NCI-H510A (cell line): ENCODE measurements around the gene NFX1.

ENCODE experiments used
- DNase-seq: peaks from one replicate; lab custom pipeline; 2025; lab: John Stamatoyannopoulos, UW

NFX1 gene

DNA sequence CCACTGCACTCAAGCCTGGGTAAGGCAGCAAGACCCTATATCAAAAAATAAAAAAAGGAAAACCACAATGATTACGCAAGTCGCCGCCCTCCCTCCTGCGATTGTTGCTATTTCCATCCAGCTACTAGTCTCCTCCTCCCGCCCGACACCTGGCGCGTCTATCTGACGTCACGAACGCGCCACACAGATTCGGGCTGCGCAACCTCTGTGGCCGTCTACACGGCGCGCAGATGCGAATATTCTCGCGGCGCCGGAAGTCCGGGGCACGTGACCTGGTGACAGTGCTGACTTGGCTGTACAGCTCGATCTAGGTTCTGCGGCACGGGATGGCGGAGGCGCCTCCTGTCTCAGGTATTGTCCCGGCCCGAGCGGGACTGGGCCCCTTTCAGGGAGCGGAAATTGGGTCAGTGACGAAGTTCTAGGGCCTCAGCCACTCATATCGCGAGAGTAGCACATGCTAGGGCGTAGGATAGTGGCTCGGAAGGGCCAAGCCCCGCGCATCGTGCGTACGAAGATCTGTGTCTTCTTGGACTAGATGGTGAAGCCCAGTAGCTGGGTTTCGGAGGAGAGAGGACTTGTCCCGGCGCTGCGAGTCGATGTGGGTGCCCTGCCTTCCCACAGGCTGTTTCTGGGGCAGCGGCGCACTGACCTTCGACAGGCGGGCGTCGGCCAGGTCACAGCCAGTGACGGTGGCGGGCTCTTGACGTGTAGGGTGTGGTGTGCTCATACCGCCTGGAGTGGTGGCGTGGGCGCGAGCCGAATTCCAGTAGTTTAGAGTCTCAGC, at the start of gene NFX1:
Gene NFX1, plus strand, starts transcription at position 270 of the 784 bp plus-strand sequence. Its CDS starts 57 bp downstream, at position 327.
- DNase-seq: peak; percentile 82

DNA sequence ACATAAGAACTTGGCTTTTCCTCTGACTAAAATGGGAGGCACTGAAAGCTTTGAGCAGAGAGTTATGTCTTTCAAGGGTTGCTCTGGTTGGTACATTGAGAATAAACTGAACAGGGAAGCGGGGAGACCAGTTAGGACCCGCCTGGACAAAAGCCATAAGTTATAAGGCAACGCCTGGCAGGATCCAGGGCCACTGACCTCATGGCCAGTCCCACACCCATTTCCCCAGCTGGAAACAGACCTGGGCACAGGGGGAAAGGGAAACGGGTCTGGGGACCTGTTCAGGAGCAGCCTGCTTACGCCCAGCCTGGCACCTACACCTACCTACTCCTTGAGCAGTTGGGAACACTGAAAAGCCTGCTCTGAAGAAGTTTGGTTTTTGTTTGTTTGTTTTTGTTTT, 49.0 kb upstream of the NFX1 start:
- DNase-seq: no peak

DNA sequence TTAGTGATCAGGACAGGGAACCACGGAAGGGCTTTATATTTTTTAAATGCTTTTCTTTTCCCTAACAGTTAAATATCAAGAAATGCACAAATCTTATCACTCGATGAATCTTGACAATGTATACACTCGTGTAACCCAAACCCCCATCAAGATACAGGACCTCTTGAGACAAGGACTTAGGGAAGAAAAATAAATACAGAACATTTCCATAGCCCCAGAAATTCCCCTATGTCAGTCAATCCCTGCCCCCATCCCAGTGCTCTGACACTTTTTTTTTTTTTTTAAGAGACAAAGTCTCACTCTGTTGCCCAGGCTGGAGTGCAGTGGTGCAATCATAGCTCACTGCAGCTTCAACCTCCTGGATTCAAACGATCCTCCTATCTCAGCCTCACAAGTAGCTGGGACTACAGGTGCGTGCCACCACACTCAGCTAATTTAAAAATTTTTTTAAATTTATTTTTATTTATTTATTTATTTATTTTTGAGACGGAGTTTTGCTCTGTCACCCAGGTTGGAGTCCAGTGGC, 47.6 kb upstream of the NFX1 start:
- DNase-seq: no peak

DNA sequence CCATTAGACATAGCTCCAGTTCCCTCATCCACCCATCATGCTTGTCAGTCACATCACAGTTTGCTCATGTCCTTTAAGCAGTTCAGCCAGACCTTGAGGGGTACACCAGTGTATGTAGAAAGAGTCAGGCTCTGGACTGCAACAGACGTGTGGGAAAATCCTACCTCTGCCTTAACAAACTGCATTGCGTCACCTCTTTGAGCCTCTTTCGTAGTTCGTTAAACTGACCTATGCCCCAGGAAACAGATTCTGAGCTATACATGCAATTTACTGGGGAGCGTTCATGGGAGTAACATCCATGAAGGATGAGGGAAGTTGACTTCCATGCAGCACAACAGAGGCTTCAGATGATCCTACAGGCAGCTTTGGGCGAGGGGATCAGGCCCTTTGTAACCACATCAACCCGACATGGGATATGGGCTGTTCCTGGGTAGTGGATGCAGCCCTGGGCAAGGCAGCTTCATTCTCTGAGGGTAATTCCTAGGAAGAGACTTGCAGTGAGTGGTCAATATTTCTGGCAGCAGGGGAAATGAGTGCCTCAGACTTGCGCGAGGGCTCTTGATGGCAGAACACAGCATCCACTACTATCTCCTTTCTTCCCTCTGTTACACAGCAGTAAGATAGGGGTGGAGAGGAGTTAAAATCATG, 46.1 kb upstream of the NFX1 start:
- DNase-seq: no peak

DNA sequence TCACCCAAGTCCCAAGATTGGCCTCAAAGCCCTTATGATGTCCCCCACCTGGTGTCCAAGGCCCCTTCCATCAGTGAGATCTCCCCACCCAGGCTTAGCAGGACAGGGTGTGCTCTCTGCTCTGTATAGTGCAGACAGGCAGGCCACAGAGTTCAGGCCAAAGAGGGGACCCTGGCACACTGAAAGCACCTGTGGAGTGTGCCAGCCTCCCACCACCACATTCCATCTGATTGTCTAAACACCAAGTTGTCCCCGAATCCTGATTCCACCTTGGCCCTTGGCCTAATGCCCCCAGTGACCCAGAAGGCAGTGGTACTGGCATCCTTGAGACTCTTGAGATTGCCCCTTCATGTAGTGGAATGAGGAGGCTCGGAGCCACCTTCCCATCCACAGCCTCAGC, 45.0 kb upstream of the NFX1 start:
- no peak for DNase-seq

DNA sequence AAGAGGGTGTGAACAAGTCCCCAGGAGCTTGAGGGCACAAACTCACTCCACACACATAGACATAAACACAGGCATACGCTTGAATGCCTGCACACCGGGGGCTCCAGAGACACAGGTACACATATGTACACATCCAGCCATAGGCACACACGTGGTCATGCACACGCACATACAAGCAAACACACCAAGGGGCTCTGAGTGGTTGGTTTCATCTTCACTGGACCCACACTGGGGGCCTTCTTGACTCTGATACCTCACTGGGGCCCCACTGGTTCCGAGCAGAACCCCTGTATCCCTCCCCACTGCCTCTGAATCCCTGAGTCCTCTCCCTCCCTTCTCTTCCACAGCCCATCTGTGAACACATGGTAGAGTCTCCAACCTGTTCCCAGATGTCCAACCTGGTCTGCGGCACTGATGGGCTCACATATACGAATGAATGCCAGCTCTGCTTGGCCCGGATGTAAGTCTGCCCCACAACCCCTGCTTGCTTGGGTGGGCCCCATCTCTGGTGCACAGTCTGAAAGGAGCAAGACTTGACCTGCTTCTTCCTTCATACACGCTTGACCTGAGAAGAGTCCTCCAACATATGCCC, 44.0 kb upstream of the NFX1 start:
- no peak for DNase-seq

DNA sequence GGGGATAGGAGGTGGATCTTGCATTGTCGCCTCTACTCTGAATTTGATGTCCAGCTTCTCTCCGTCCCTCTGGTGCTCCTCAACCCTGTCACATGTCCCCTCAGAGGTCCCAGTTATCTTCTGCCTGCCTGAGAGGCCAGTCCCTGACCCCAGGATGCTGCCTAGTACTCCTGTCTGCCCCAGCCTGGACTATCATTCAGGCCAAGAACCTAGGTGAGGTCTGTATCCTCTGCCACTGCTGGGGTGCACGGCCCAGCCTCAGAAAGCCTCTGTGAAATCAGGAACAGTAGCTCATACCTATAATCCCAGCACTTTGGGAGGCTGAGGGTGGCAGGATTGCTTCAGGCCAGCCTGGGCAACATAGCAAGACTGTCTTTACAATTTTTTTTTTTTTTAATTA, 41.7 kb upstream of the NFX1 start:
- no peak for DNase-seq

DNA sequence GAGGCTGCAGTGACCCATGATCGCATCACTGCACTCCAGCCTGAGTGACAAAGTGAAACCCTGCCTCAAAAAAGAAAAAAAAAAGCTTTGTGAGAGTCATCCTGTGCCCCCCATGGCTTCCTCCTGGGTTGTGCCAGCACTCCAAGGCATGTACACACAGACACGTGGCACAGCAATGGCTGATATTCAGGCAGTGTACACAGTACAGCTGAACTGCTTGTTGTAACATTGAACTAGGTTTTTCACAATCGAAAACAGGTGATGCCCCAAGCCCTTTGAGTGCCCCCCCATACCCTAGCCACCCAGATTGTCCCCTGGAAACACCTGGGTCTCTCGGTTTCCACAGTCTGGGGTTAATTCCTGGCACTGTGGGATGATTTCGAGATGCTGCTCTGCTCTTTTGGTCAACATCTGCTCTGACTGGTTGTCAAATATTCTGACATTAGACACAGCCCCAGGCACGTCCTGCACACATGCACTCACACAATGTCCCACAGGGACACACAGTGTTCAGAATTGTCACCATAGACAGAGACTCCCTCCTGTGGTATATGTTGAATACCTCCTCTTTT, 41.1 kb upstream of the NFX1 start:
- DNase-seq: no peak

DNA sequence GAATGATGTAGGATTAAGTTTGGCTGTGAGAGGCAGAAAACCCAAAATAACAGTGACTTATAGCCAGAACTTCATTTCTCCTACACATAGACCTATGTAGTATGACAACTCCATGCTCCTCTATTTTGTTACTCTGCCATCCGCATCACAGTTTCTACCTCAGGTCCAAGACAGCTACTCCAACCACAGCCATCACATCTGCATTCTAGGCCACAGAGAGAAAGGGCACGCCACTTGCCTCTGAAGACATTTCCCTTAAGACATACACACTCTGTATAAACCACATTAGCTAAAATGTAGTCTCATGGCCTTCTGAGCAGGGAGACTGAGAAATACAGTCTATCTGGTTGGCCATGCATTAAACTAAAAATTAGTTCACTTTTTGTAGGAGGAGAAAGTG, 40.3 kb upstream of the NFX1 start:
- DNase-seq: no peak

DNA sequence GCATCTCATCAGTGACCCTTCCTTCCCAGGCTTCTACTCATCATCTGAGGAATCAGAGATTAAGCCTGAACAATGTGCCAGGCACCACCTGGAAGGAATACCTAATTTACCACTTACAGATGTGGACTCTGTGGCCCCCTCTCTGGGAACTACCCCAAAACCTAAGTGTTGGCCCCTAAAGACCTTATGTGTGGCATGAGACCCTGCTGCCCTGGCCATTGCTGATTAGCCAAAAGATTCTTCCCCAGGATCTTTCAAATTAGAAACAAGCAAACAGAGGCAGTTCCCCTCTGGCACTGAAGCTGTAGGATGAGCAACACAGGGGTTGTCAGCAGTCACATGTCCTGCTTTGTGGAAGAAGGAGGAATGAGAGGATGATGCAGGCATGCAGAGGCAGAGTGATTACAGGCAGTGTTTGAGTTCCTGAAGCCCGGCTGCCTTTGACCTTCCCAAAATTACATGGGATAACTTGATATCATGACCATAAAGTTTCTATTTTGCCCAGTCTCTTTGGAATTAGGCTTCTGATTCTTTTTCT, 39.8 kb upstream of the NFX1 start:
- no peak for DNase-seq

DNA sequence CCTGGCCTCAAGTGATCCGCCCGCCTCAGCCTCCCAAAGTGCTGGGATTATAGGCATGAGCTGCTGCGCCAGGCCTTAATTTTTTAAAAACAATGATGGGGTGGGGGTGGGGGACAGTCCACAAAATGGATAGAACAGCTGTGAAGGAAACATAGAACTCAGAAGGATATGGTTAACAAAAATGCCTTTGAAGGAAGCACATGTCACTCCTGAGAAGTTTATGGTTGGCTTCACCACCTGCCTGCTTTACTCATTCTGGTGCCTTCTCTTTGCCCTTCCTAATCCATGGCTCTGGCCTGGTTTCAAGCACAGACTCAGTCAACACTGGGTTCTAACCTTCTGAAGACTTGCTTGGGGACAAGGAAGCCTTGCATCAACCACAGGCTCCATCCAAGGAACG, 36.1 kb upstream of the NFX1 start:
- DNase-seq: no peak

DNA sequence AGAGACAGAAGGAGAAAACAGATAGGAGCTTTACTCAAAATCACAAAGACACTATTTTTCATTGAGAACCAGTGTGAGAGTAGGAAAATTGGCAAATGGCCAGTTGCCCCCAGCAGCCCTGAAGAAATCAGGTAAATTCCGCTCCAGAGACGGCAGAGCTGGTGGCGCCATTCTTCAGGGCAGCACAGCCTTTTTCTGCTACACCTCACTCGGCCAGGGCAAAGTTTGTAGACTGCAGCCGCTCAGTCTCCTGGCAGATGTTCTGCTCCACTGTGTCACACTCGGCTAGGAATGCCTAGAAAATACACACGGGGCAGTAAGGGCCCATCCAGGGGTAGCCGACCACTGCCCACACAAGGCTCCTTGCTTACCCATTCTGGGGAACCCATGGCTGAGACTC, 35.3 kb upstream of the NFX1 start:
- no peak for DNase-seq

DNA sequence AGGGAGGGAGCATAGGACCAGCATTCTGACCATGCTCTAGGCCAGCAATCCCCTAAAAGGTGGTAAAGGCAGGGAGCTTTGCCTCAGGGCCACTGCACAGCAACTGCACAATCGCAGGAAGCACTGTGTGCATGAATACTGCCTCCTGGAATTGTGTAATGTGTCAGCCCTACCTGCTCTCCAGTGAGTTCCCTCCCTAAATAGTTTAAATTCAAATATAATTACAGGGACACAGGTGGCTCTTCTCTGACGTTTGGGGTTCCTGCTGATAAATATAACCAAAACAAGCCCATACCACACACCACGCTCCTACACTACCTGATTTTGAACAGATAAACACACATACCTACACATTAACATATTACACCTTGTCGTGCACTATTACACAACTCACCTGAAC, 34.8 kb upstream of the NFX1 start:
- DNase-seq: no peak

DNA sequence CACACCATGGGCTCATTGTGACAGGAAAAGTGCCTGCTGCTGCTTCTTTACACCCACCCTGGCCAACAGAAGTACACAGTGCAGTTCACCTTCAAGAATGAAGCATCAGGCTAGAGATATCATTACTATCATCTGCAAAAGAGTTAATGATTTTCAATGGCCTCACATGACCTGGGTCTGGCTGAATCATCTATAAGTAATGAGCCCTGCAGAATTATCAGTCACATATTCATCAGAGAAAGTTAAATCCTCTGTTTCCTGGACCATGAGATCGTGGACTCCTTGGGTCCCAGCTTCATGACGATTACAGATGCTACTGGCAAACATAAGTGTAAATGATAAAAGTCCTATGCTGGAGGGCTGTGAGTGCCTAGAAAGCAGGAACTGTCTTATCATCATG, 34.1 kb upstream of the NFX1 start:
- DNase-seq: no peak

DNA sequence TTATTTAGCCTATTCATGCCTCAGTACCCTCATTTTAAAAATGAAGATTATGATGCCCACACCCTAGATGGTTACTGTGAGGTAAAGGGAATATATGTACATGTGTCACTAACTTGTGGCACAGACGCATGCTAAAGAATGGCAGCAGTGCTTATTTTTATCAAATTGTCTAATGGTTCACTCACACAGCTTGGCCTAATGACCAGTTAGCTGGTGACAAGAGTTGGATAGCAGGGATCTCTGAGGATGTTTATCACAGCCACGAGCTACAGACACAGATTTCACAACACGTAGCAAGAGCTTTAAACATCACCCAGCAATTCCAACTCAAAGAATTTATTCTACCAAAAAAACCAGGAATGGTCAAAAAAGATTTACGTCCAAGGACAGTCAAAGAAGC, 33.0 kb upstream of the NFX1 start:
- no peak for DNase-seq

DNA sequence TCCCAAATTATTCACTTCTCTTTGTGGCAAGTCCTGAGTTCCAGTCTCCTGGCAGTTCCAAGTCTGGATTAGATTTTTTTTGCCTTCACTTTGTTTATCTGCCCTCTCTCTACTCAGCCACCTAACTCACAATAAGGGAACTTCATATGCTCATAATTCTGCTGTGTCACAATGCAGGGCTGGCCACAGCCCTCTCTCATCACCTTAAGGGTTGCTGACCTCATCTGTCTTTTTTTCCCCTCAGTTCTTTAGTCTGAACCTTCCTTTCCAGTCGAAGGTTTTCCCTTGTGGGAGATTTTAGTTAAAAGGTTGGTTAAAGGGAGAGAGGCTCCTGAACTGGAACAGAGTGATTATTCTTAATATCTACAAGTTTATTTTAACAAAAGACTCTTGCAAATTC, 29.9 kb upstream of the NFX1 start:
- DNase-seq: no peak

DNA sequence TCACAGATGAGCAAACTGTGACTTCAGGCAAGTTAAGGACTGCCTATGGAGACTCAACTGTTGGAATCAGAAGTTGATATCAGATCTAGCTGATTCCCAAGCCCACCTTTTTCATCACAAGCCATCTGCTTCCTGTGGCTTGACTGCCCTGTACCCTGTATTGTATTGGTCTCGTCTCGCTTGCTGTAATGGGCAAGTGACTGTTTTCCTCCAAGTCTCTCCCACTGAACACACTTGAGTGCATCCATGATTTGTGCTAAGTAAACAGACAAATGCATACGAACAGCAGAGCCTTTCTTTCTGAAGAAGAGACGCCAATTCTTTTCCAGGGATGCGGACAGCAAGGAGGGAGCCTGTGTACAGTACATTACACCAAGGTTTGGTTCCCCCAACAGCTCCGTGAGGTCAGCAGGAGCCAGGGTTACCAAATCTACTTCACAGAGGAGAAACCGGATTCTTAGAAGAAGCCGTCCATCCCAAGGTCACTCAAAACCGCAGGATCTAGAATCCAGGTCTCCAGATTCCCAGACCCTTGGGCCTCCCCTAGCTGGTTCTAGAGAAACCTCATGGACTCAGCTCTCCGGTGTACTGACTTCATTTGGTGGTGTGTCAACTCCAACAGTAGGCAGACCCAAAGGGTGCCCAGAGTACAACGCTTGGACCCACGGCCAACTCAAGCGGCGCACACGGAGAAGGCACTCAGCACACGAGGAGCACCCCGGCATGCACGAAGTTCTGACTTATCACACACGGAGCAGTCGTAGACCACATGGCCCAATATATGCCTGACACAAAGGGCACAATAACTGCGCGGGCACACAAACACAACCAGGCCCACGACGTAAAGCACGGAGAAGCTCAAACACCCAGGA, 26.9 kb upstream of the NFX1 start:
- DNase-seq: no peak

DNA sequence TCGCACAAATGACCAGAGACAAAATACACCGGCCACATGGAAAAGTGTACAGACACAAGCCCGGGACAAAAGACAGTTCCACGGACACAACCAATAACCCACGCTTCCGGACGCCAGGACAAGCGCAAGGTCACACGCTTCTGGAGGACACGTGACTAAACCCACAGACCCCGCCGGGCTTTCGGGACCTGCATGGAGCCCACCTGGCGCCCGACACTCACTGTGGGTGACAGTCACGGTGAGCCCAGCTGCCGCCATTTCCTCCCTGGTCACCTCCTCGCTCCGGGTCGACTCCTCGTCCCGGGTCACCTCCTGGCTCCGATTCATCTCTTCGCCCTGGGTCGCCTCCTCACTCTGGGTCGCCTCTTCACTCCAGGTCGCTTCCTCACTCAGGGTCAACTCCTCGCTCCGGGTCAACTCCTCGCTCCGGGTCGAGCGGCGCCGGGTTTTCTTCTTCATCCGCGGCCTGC, 26.3 kb upstream of the NFX1 start:
- DNase-seq: no peak

DNA sequence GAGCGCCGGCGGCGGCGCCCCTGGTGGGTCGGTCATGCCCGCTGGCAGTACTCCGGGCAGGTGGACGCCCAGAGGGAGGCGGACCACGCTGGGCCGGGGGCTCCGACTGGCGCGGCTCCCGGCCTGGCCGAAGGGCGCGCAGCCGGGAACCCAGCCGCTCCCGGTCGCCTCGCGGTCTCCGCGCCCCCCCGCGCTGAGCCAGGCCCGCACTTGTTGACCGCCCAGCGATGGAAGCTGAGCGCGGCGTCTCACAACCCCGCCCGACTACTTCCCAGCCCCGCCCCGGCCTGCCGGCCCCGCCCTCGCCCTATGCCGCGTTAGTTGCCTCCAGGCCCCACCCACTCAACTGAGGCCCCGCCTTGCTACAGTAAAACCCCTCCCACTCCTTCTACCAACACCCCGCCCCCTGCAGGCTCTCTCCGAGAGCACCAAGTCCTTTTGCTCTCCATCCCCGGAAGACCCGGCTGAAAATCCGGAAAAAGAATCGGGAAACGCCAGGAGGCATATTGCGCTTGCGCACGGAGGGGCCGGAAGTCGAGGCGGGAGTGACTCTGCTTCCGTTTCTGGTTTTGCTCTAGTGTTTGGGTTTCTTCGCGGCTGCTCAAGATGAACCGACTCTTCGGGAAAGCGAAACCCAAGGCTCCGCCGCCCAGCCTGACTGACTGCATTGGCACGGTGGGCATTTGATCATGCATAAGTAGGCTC, 25.7 kb upstream of the NFX1 start, which contains the start of the genes BAG1 and CHMP5:
Gene BAG1, minus strand, starts transcription at position 236 of the 705 bp plus-strand sequence.
Gene CHMP5, plus strand, starts transcription at position 577 of the 705 bp plus-strand sequence. Its CDS starts 30 bp downstream, at position 607.
- DNase-seq: peak; percentile 87

DNA sequence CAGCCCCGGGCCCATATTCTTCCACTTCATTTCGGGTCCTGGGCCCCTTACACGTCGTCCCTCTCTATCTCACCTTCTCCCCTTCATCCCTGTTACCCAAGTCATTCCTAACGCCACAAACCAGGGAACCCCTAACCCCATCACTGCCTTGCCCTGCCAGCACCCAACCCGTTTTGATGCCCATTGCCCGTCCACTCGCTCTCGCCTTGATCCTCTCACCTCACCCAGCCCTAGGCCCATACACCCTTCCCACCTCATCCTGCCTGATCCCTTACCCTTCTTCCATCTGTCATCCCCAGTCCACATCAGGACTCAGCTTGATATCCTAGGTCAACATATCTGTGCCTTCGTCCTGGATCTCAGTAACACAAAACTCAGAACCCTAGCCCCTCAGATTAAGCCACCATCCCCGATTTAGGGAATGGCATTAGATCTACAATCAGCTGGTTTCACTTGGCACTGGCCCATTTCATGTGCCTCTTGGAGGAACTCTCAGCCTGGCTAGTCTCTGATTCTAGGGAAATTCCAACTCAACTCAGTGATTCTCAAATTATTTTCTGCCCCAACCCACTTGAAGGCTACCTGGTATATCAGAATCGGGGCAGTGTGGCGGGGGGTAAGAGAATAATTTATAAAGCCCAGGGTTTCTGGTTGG, 25.0 kb upstream of the NFX1 start:
- DNase-seq: no peak
